Left lung (tissue), 10 donors: Measurements from ENCODE around the gene KRT6A. TPM values are rescaled to one million over a fixed set of nuclear protein-coding genes. Genes with fewer than 3 reads are reported as not detected.

Experiments used
- ATAC-seq: fragments of 200-7000 bp; cut with Tn5 transposase; one replicate; pipeline ENCODE4 v1.9.1; 2020; ENCODE audit warnings: moderate library complexity
- DNase-seq, 4 donors: peaks; one replicate each; pipeline ENCODE4 v3.0.0-alpha.2; 2013 to 2020
- H3K27ac ChIP-seq, 2 donors: fragments of 200-600 bp; sonication (generic) in 1 of 2; one replicate each; pipeline versions ENCODE4 v1.5.0 to v1.8.0; 2020 to 2021
- H3K27me3 ChIP-seq, 2 donors: fragments of 200-600 bp; sonication (generic) in 1 of 2; one replicate each; pipeline versions ENCODE4 v1.5.0 to v1.8.0; 2020 to 2021
- H3K36me3 ChIP-seq, 2 donors: fragments of 200-600 bp; sonication (generic) in 1 of 2; one replicate each; pipeline versions ENCODE4 v1.5.0 to v1.8.0; 2020 to 2021
- H3K4me1 ChIP-seq, 2 donors: fragments of 200-600 bp; one replicate each; pipeline ENCODE4 v1.8.0; 2021
- H3K4me3 ChIP-seq, 2 donors: fragments of 200-600 bp; sonication (generic) in 1 of 2; one replicate each; pipeline versions ENCODE4 v1.5.0 to v1.8.0; 2020 to 2021; ENCODE audit warnings: mild to moderate bottlenecking in 1 of 2
- H3K9me3 ChIP-seq, 2 donors: fragments of 200-600 bp; sonication (generic) in 1 of 2; one replicate each; pipeline versions ENCODE4 v1.5.0 to v1.8.0; 2020 to 2021
- CTCF ChIP-seq, 2 donors: fragments of 200-600 bp; sonication (generic) in 1 of 2; IDR thresholded peaks; one replicate each; pipeline versions ENCODE4 v1.5.0 to v1.8.0; 2021; ENCODE audit warnings: antibody characterized with exemption in 2 of 2
- intact Hi-C, 2 donors: fragments of 100-400 bp; cut with DNase I; formaldehyde crosslinking; loops; one replicate each; pipeline versions ENCODE4 v1.11.2 to v1.14.2; 2022
- polyA plus RNA-seq, 6 donors: library from polyadenylated mRNA; unstranded; fragments of 120-200 nt; gene quantifications; one replicate each; pipeline ENCODE4 v1.2.1, GENCODE V29; 2013; ENCODE audit not compliant: insufficient read length in 6 of 6
- total RNA-seq, 2 donors: library from RNA; stranded (reverse); fragmentation: NEBNext Ultra II Directional; extraction: Animal tissue kit (Norgen Biotek cat#: 25700); gene quantifications; one replicate each; pipeline ENCODE4 v1.2.1, GENCODE V29; 2021
- donor health status: DM: no; HTN: yes; CAD: no.
- donor health status: DM: no; HTN: no; CAD: no.

The KRT6A gene
- total and polyA plus RNA-seq, 8 donors: 24.4 to 32.0 TPM; not detected in 6

- no peak for TF ChIP-seq CTCF (IDR thresholded peaks at IDR 0.05)
- intact Hi-C loops: no loop called here
- Histone ChIP-seq H3K4me3 (no peak overlapping the region), H3K4me1 (no peaks in the 10 kb centered on the region), H3K27me3 (peaks cover 0 to 34% of the 10 kb centered on the region in 2 donors), H3K36me3 (no peaks in the 10 kb centered on the region), H3K9me3 (no peaks in the 10 kb centered on the region), H3K27ac (no peak overlapping the region)
- ATAC-seq (no peak), DNase-seq (no peak)
Measured at GRCh38 chr12:52439420-52439819, 53.6 kb downstream of the KRT6A start.

- Histone ChIP-seq H3K4me3 (no peak overlapping the region), H3K36me3 (no peaks in the 10 kb centered on the region), H3K27ac (no peak overlapping the region), H3K9me3 (no peaks in the 10 kb centered on the region), H3K27me3 (peaks cover 0 to 42% of the 10 kb centered on the region in 2 donors), H3K4me1 (no peaks in the 10 kb centered on the region)
- no peak for TF ChIP-seq CTCF (IDR thresholded peaks at IDR 0.05)
- no peak for ATAC-seq
- DNase-seq: no peak
- intact Hi-C loops: no loop called here
Measured at GRCh38 chr12:52438305-52439301, 54.5 kb downstream of the KRT6A start.

- H3K4me3 ChIP-seq: no peak overlapping the region
- TF ChIP-seq CTCF (IDR thresholded peaks at IDR 0.05): no peak
- intact Hi-C loops: no loop called here
- peaks cover 0 to 46% of the 10 kb centered on the region in 2 donors for H3K27me3 ChIP-seq
- H3K36me3 ChIP-seq: no peaks in the 10 kb centered on the region
- no peaks in the 10 kb centered on the region for H3K9me3 ChIP-seq
- peak in 1 of 4 donors; percentile 60 for DNase-seq
- no peak overlapping the region for H3K27ac ChIP-seq
- no peak for ATAC-seq
- no peaks in the 10 kb centered on the region for H3K4me1 ChIP-seq
Measured at GRCh38 chr12:52437508-52437907, 55.5 kb downstream of the KRT6A start.

Other genes with a start within 250 kb of the KRT6A start
- 1 to 10 TPM in 1 of 2 donors, under 1 TPM in 1; 0.97 to 1.7 TPM for gene KRT86, start 218.6 kb downstream of the KRT6A start, total RNA-seq
- gene KRT86, start 218.6 kb downstream of the KRT6A start, polyA plus RNA-seq: under 1 TPM in 5 of 6 donors, not detected in 1; 0.07 to 0.62 (median 0.14) TPM
- gene KRT81, start 201.7 kb downstream of the KRT6A start, total RNA-seq: not detected
- under 1 TPM in 2 of 6 donors, not detected in 4; 0.12 to 0.26 TPM for gene KRT81, start 201.7 kb downstream of the KRT6A start, polyA plus RNA-seq
- not detected for gene KRT83, start 171.9 kb downstream of the KRT6A start, total RNA-seq
- gene KRT83, start 171.9 kb downstream of the KRT6A start, polyA plus RNA-seq: not detected
- gene KRT85, start 125.8 kb downstream of the KRT6A start, total RNA-seq: not detected
- under 1 TPM in 2 of 6 donors, not detected in 4; 0.14 to 0.26 TPM for gene KRT85, start 125.8 kb downstream of the KRT6A start, polyA plus RNA-seq
- gene KRT84, start 107.6 kb downstream of the KRT6A start, total RNA-seq: not detected
- gene KRT84, start 107.6 kb downstream of the KRT6A start, polyA plus RNA-seq: not detected
- not detected for gene KRT82, start 86.9 kb downstream of the KRT6A start, total RNA-seq
- gene KRT82, start 86.9 kb downstream of the KRT6A start, polyA plus RNA-seq: not detected
- not detected for gene KRT75, start 58.9 kb downstream of the KRT6A start, total RNA-seq
- gene KRT75, start 58.9 kb downstream of the KRT6A start, polyA plus RNA-seq: not detected
- gene KRT6B, start 41.1 kb downstream of the KRT6A start, total RNA-seq: not detected
- not detected for gene KRT6B, start 41.1 kb downstream of the KRT6A start, polyA plus RNA-seq
- gene KRT6C, start 19.5 kb downstream of the KRT6A start, total RNA-seq: not detected
- gene KRT6C, start 19.5 kb downstream of the KRT6A start, polyA plus RNA-seq: not detected
- 1 to 10 TPM in 1 of 2 donors, under 1 TPM in 1; 0.79 to 9.8 TPM for gene KRT5, start 27.1 kb upstream of the KRT6A start, total RNA-seq
- gene KRT5, start 27.1 kb upstream of the KRT6A start, polyA plus RNA-seq: under 1 TPM in 5 of 6 donors, not detected in 1; 0.30 to 0.85 (median 0.35) TPM
- gene KRT71, start 59.9 kb upstream of the KRT6A start, total RNA-seq: not detected
- gene KRT71, start 59.9 kb upstream of the KRT6A start, polyA plus RNA-seq: under 1 TPM in 4 of 6 donors, not detected in 2; 0.10 to 0.18 (median 0.15) TPM
- gene KRT74, start 80.6 kb upstream of the KRT6A start, total RNA-seq: not detected
- gene KRT74, start 80.6 kb upstream of the KRT6A start, polyA plus RNA-seq: not detected
- gene KRT72, start 108.2 kb upstream of the KRT6A start, total RNA-seq: not detected
- gene KRT72, start 108.2 kb upstream of the KRT6A start, polyA plus RNA-seq: under 1 TPM; 0.08 to 0.30 (median 0.21) TPM
- gene KRT73, start 125.3 kb upstream of the KRT6A start, total RNA-seq: not detected
- under 1 TPM; 0.06 to 0.34 (median 0.20) TPM for gene KRT73, start 125.3 kb upstream of the KRT6A start, polyA plus RNA-seq
- gene KRT2, start 159.0 kb upstream of the KRT6A start, total RNA-seq: not detected
- gene KRT2, start 159.0 kb upstream of the KRT6A start, polyA plus RNA-seq: not detected
- gene KRT1, start 187.2 kb upstream of the KRT6A start, total RNA-seq: under 1 TPM in 1 of 2 donors, not detected in 1; 0.64 TPM
- under 1 TPM; 0.33 to 0.95 (median 0.48) TPM for gene KRT1, start 187.2 kb upstream of the KRT6A start, polyA plus RNA-seq
- not detected for gene KRT77, start 210.3 kb upstream of the KRT6A start, total RNA-seq
- not detected for gene KRT77, start 210.3 kb upstream of the KRT6A start, polyA plus RNA-seq